OCI-LY3 (cell line): ENCODE results near the gene JADE2.

ENCODE experiments used
- H2AFZ ChIP-seq: fragments of 200-600, 300-600 bp; shearing (Covaris generic); 2 replicates; pipeline ENCODE4 v1.6.0; 2014; ENCODE audit warnings: antibody characterized with exemption, low read depth, low read length
- H3K27ac ChIP-seq: fragments of 200-600, 300-600 bp; sonication (generic); 2 replicates; pipeline ENCODE4 v1.5.1; 2014; ENCODE audit warnings: mild to moderate bottlenecking, low read length, moderate library complexity, mixed read lengths
- H3K27me3 ChIP-seq: fragments of 200-600, 300-600 bp; sonication (generic); 2 replicates; pipeline ENCODE4 v1.6.1; 2014; ENCODE audit warnings: low read depth, low read length, mixed read lengths
- H3K36me3 ChIP-seq: fragments of 200-600, 300-600 bp; sonication (generic); replicated peaks from 2 replicates; pipeline ENCODE3; 2014; ENCODE audit warnings: low read depth, low read length, mixed read lengths
- H3K4me1 ChIP-seq: fragments of 300-600, 200-600 bp; sonication (generic); 2 replicates; pipeline ENCODE4 v1.6.1; 2014; ENCODE audit warnings: low read length, mixed read lengths
- H3K4me2 ChIP-seq: fragments of 200-600, 300-600 bp; sonication (generic); 2 replicates; pipeline ENCODE4 v1.6.1; 2014; ENCODE audit warnings: low read length, mixed read lengths
- H3K4me3 ChIP-seq: fragments of 300-600, 200-600 bp; sonication (generic); 2 replicates; pipeline ENCODE4 v1.5.1; 2014; ENCODE audit warnings: antibody characterized with exemption, mild to moderate bottlenecking, low read length, moderate library complexity
- H3K79me2 ChIP-seq: fragments of 300-600, 200-600 bp; shearing (Covaris generic); 2 replicates; pipeline ENCODE4 v1.6.1; 2014; ENCODE audit warnings: mild to moderate bottlenecking, low read length, mixed read lengths
- H3K9ac ChIP-seq: fragments of 300-600, 200-600 bp; shearing (Covaris generic); 2 replicates; pipeline ENCODE4 v1.6.0; 2014; ENCODE audit warnings: mild to moderate bottlenecking, low read length, moderate library complexity
- H3K9me3 ChIP-seq: fragments of 200-600, 300-600 bp; shearing (Covaris generic); 2 replicates; pipeline ENCODE4 v1.6.1; 2014; ENCODE audit warnings: low read length, mixed read lengths; ENCODE audit not compliant: insufficient read depth
- H4K20me1 ChIP-seq: fragments of 200-600, 300-600 bp; sonication (generic); 2 replicates; pipeline ENCODE4 v1.6.1; 2016; ENCODE audit warnings: low read length, mixed read lengths; ENCODE audit not compliant: insufficient read depth
- EZH2phosphoT487 ChIP-seq: fragments of 200-600 bp; shearing (Covaris generic); IDR thresholded peaks from 2 replicates; pipeline ENCODE4 v1.6.1; 2018; ENCODE audit warnings: antibody characterized with exemption, mixed run types, low read depth
- TF ChIP-seq, protein P1 (sequence below): fragments of 200-600, 300-600 bp; sonication (generic); IDR thresholded peaks from 2 replicates; pipeline ENCODE4 v1.5.1; 2014; ENCODE audit warnings: antibody characterized with exemption, low read length, low read depth

JADE2 gene

GRCh38 chr5:134524826-134525682, at the start of gene JADE2:
Gene JADE2, plus strand, starts transcription at chr5:134525670. Its CDS starts 10,188 bp downstream, at chr5:134535858.
- no peak for TF ChIP-seq EZH2phosphoT487
- TF ChIP-seq, protein P1, sequence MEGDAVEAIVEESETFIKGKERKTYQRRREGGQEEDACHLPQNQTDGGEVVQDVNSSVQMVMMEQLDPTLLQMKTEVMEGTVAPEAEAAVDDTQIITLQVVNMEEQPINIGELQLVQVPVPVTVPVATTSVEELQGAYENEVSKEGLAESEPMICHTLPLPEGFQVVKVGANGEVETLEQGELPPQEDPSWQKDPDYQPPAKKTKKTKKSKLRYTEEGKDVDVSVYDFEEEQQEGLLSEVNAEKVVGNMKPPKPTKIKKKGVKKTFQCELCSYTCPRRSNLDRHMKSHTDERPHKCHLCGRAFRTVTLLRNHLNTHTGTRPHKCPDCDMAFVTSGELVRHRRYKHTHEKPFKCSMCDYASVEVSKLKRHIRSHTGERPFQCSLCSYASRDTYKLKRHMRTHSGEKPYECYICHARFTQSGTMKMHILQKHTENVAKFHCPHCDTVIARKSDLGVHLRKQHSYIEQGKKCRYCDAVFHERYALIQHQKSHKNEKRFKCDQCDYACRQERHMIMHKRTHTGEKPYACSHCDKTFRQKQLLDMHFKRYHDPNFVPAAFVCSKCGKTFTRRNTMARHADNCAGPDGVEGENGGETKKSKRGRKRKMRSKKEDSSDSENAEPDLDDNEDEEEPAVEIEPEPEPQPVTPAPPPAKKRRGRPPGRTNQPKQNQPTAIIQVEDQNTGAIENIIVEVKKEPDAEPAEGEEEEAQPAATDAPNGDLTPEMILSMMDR, result no peak; the same call in 1 of the 2 replicates
- Histone ChIP-seq H3K4me1 (peaks cover 29% of the 10 kb centered on the region), H2AFZ (peak within 1 kb of the TSS; percentile 55; the same call in 1 of the 2 replicates), H3K9me3 (no peaks in the 10 kb centered on the region), H3K4me3 (peak within 1 kb of the TSS; percentile 97), H3K9ac (peak within 1 kb of the TSS; percentile 100), H3K27ac (peak within 1 kb of the TSS; percentile 94), H3K4me2 (peak within 1 kb of the TSS; percentile 85), H3K79me2 (peaks cover 54% of the 10 kb centered on the region), H3K27me3 (no peaks in the 10 kb centered on the region), H3K36me3 (no peaks in the 10 kb centered on the region), H4K20me1 (peaks cover 22% of the 10 kb centered on the region)

- no peak overlapping the region for H3K27ac ChIP-seq
- no peaks in the 10 kb centered on the region for H3K79me2 ChIP-seq
- H3K27me3 ChIP-seq, result no peaks in the 10 kb centered on the region
- TF ChIP-seq, protein P1, result no peak
- no peak for TF ChIP-seq EZH2phosphoT487
- H3K4me3 ChIP-seq, result no peak overlapping the region
- no peak overlapping the region for H2AFZ ChIP-seq
- H3K4me2 ChIP-seq, result no peak overlapping the region
- no peaks in the 10 kb centered on the region for H3K9me3 ChIP-seq
- no peaks in the 10 kb centered on the region for H3K4me1 ChIP-seq
- H4K20me1 ChIP-seq, result no peaks in the 10 kb centered on the region
- H3K36me3 ChIP-seq, result no peaks in the 10 kb centered on the region
- no peak overlapping the region for H3K9ac ChIP-seq
Observed at GRCh38 chr5:134477462-134478245, 47.8 kb upstream of the JADE2 start.

DNA sequence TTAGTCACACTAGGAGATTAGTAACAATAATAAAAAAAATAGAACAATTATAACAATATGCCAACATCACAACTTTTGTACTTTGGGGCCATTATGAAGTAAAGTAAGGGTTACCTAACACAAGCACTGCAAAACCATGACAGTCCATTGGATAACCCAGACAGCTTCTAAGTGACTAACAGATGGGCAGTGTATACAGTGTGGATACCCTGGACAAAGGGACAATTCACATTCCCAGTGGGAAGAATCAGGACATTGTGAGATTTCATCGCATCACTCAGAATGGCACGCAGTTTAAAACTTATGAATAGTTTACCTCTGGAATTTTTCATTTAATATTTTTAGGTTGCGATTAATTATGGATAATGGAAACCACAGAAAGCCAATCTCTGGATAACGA, 45.6 kb upstream of the JADE2 start:
- Histone ChIP-seq H3K4me1 (no peaks in the 10 kb centered on the region), H3K9ac (no peak overlapping the region), H4K20me1 (no peaks in the 10 kb centered on the region), H3K36me3 (no peaks in the 10 kb centered on the region), H3K4me3 (no peak overlapping the region), H3K27me3 (no peaks in the 10 kb centered on the region), H3K79me2 (no peaks in the 10 kb centered on the region), H2AFZ (no peak overlapping the region), H3K9me3 (no peaks in the 10 kb centered on the region), H3K27ac (no peak overlapping the region), H3K4me2 (no peak overlapping the region)
- TF ChIP-seq, protein P1, result no peak
- no peak for TF ChIP-seq EZH2phosphoT487
